H9 (cell line): Measurements from ENCODE around the gene ARHGEF10L. TPM values are rescaled to one million over a fixed set of nuclear protein-coding genes. Genes with fewer than 3 reads are reported as not detected.

Source experiments
- DNase-seq: peaks from one replicate; pipeline ENCODE4 v3.0.0-alpha.2; 2017
- H2AFZ ChIP-seq: one replicate; pipeline ENCODE4 v1.6.1; 2013; ENCODE audit warnings: mild to moderate bottlenecking, low read length, control low read depth, moderate library complexity
- H2AK5ac ChIP-seq: 2 replicates; pipeline ENCODE4 v1.6.1; 2013; ENCODE audit warnings: low read length, control low read depth, mixed read lengths; ENCODE audit not compliant: insufficient read length
- H2BK120ac ChIP-seq: one replicate; pipeline ENCODE4 v1.6.1; 2013; ENCODE audit warnings: low read depth, mild to moderate bottlenecking, low read length, control low read depth, inconsistent platforms; ENCODE audit not compliant: poor library complexity, severe bottlenecking
- H2BK12ac ChIP-seq: 2 replicates; pipeline ENCODE4 v1.6.1; 2013; ENCODE audit warnings: low read length, control low read depth, mixed read lengths, low read depth; ENCODE audit not compliant: insufficient read length
- H2BK15ac ChIP-seq: 2 replicates; pipeline ENCODE4 v1.6.1; 2013; ENCODE audit warnings: low read depth, low read length, control low read depth
- H2BK20ac ChIP-seq: one replicate; pipeline ENCODE4 v1.6.1; 2013; ENCODE audit warnings: low read depth, mild to moderate bottlenecking, low read length, control low read depth, inconsistent platforms; ENCODE audit not compliant: poor library complexity, severe bottlenecking
- H2BK5ac ChIP-seq: 2 replicates; pipeline ENCODE4 v1.6.1; 2013; ENCODE audit warnings: low read length, control low read depth, mixed read lengths; ENCODE audit not compliant: insufficient read length
- H3K14ac ChIP-seq: 2 replicates; pipeline ENCODE4 v1.6.1; 2013; ENCODE audit warnings: low read length, control low read depth; ENCODE audit not compliant: insufficient read depth
- H3K18ac ChIP-seq: 2 replicates; pipeline ENCODE4 v1.6.1; 2013; ENCODE audit warnings: low read depth, mild to moderate bottlenecking, mixed read lengths, low read length, control low read depth; ENCODE audit not compliant: insufficient read length
- H3K23ac ChIP-seq: 2 replicates; pipeline ENCODE4 v1.6.1; 2013; ENCODE audit warnings: low read length, control low read depth, mixed read lengths, low read depth; ENCODE audit not compliant: insufficient read length
- H3K23me2 ChIP-seq: 2 replicates; pipeline ENCODE4 v1.6.1; 2013; ENCODE audit warnings: low read depth, mild to moderate bottlenecking, mixed read lengths, low read length, control low read depth; ENCODE audit not compliant: insufficient read length, poor library complexity, severe bottlenecking
- H3K27ac ChIP-seq: 2 replicates; pipeline ENCODE4 v1.5.1; 2013; ENCODE audit warnings: low read length, control low read depth, mixed read lengths, low read depth; ENCODE audit not compliant: insufficient read length
- H3K27me3 ChIP-seq: 2 replicates; pipeline ENCODE4 v1.6.1; 2013; ENCODE audit warnings: low read length, control low read depth, inconsistent platforms; ENCODE audit not compliant: insufficient read depth
- H3K4ac ChIP-seq: 2 replicates; pipeline ENCODE4 v1.6.1; 2013; ENCODE audit warnings: low read depth, mild to moderate bottlenecking, control low read depth, inconsistent platforms, low read length, moderate library complexity
- H3K4me1 ChIP-seq: 2 replicates; pipeline ENCODE4 v1.6.1; 2013; ENCODE audit warnings: low read length, control low read depth, inconsistent platforms; ENCODE audit not compliant: insufficient read depth
- H3K4me2 ChIP-seq: 2 replicates; pipeline ENCODE4 v1.6.1; 2013; ENCODE audit warnings: low read length, control low read depth, mixed read lengths; ENCODE audit not compliant: insufficient read length, insufficient read depth
- H3K56ac ChIP-seq: 2 replicates; pipeline ENCODE4 v1.6.1; 2013; ENCODE audit warnings: low read depth, mild to moderate bottlenecking, mixed read lengths, low read length, control low read depth; ENCODE audit not compliant: insufficient read length
- H3K79me1 ChIP-seq: 2 replicates; pipeline ENCODE4 v1.6.1; 2013; ENCODE audit warnings: low read depth, mild to moderate bottlenecking, moderate library complexity, low read length, control low read depth, inconsistent platforms; ENCODE audit not compliant: insufficient read depth, poor library complexity, severe bottlenecking
- H3K79me2 ChIP-seq: 2 replicates; pipeline ENCODE4 v1.6.1; 2013; ENCODE audit warnings: low read length, control low read depth, inconsistent platforms; ENCODE audit not compliant: insufficient read depth
- H3K9ac ChIP-seq: 2 replicates; pipeline ENCODE4 v1.6.1; 2013; ENCODE audit warnings: low read length, control low read depth, mixed read lengths; ENCODE audit not compliant: insufficient read length; ENCODE audit errors: extremely low read depth
- H3K9me3 ChIP-seq: one replicate; pipeline ENCODE4 v1.6.1; 2013; ENCODE audit warnings: low read depth, low read length, inconsistent platforms; ENCODE audit not compliant: control insufficient read depth
- H3T11ph ChIP-seq: one replicate; pipeline ENCODE4 v1.6.1; 2013; ENCODE audit warnings: mild to moderate bottlenecking, low read length, control low read depth, inconsistent platforms
- H4K20me1 ChIP-seq: one replicate; pipeline ENCODE4 v1.6.1; 2013; ENCODE audit not compliant: control insufficient read depth, insufficient read length, insufficient read depth
- H4K5ac ChIP-seq: 2 replicates; pipeline ENCODE4 v1.6.1; 2013; ENCODE audit warnings: low read depth, mild to moderate bottlenecking, mixed read lengths, low read length, control low read depth; ENCODE audit not compliant: insufficient read length
- H4K8ac ChIP-seq: replicated peaks from 2 replicates; pipeline ENCODE4 v1.6.1; 2013; ENCODE audit warnings: low read length, control low read depth, mixed read lengths, low read depth; ENCODE audit not compliant: insufficient read length
- H4K91ac ChIP-seq: 2 replicates; pipeline ENCODE4 v1.6.1; 2013; ENCODE audit warnings: low read depth, mild to moderate bottlenecking, moderate library complexity, mixed read lengths, low read length, control low read depth; ENCODE audit not compliant: insufficient read length
- H3K27ac Mint-ChIP-seq, 3 experiments: 2 replicates in 2 of 3; 3 replicates in 1 of 3; pipeline ENCODE4 v1.8.0; 2020 to 2021; ENCODE audit warnings: mixed read lengths in 3 of 3, mild to moderate bottlenecking in 1 of 3, moderate library complexity in 1 of 3
- H3K27me3 Mint-ChIP-seq: 2 replicates; pipeline ENCODE4 v1.8.0; 2021; ENCODE audit warnings: low read depth, mild to moderate bottlenecking, moderate library complexity, mixed read lengths
- H3K36me3 Mint-ChIP-seq, 3 experiments: 2 replicates in 2 of 3; 3 replicates in 1 of 3; pipeline ENCODE4 v1.8.0; 2020 to 2021; ENCODE audit warnings: low read depth in 3 of 3, mixed read lengths in 3 of 3; ENCODE audit not compliant: insufficient read depth in 1 of 3
- H3K4me1 Mint-ChIP-seq, 2 experiments: 2 replicates each; pipeline ENCODE4 v1.8.0; 2020; ENCODE audit warnings: mixed read lengths in 2 of 2
- H3K4me3 Mint-ChIP-seq, 2 experiments: 2 replicates in 1 of 2; 3 replicates in 1 of 2; pipeline ENCODE4 v1.8.0; 2020 to 2021; ENCODE audit warnings: mild to moderate bottlenecking in 2 of 2, mixed read lengths in 2 of 2, moderate library complexity in 1 of 2
- H3K9me3 Mint-ChIP-seq, 2 experiments: 2 replicates in 1 of 2; 3 replicates in 1 of 2; pipeline ENCODE4 v1.8.0; 2020; ENCODE audit warnings: mild to moderate bottlenecking in 2 of 2, mixed read lengths in 2 of 2, moderate library complexity in 1 of 2
- WGBS: extraction: QIAGEN DNeasy Blood & Tissue Kit; methylation state at CpG from one replicate; pipeline ENCODE4 v1.1.7; 2013; ENCODE audit warnings: missing lambda C conversion rate, low lambda C conversion rate, mixed read lengths; ENCODE audit not compliant: insufficient read length; ENCODE audit errors: extremely low coverage; 5-methylcytosine and 5-hydroxymethylcytosine counted together
- total RNA-seq: library from RNA; stranded (reverse); gene quantifications from 2 replicates; pipeline ENCODE4 v1.2.1, GENCODE V29; 2021
- TF ChIP-seq, protein P1 (sequence below): fragments of 200-600 bp; sonication (generic); conservative IDR thresholded peaks from 3 replicates; pipeline ENCODE4 v1.8.0; 2021; ENCODE audit warnings: antibody characterized with exemption, mild to moderate bottlenecking

ARHGEF10L gene
- total RNA-seq, 1 experiment from 2014 or later: 20.2 TPM

DNA sequence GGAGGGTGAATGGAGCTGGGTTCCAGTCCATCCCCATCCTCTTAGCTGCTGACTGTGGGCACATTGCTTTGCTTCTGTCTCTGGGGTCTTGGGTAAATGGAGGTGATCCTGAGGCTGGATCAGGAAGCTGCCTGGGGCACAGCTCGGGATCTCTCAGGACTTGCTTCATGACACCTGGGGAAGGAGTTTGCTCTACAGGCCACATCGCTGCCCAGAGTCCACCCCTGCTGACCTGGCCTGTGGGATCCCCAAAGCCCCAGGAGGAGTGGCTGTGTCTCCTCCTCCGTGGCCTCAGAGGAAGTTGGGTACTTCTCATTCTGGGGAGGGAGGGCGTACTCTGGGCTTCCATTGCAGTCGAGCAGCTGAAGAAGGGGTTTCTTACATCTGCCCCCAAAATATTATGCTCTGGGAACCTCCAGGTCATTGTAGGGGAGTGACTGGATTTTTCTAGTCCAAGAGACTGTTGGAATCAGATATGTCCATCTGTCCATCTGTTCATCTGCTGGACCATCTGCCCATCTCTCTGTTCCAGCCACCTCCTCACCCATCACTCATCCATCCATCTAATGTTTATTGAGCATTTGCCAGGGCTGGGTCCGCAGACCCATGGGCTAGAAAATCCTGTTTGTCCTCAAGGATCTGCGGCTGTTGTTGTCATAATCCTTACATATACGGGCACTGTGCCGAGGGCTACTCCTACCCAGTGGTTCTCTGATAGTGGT, 45.9 kb downstream of the ARHGEF10L start:
- H3K27me3 ChIP-seq: no peaks in the 10 kb centered on the region
- H3K14ac ChIP-seq: no peak overlapping the region
- H3K56ac ChIP-seq: no peak overlapping the region
- H3K4me1 ChIP-seq: peaks cover 10% of the 10 kb centered on the region; the same call in 1 of the 2 replicates
- H3T11ph ChIP-seq: no peak overlapping the region
- Mint-ChIP-seq H3K27me3 (no peaks in the 10 kb centered on the region), H3K9me3 (no peaks in the 10 kb centered on the region; a peak in 1 of 5 replicates), H3K36me3 (peaks cover 2 to 34% (median 26%) of the 10 kb centered on the region in 3 experiments; a peak in 5 of 7 replicates), H3K4me3 (no peak overlapping the region), H3K4me1 (peaks cover 59 to 66% of the 10 kb centered on the region in 2 experiments), H3K27ac (peak overlapping the region in 2 of 3 experiments; percentile 22 to 89; a peak in 3 of 7 replicates)
- no peak overlapping the region for H3K9ac ChIP-seq
- no peak overlapping the region for H4K91ac ChIP-seq
- no peak overlapping the region for H4K5ac ChIP-seq
- TF ChIP-seq, protein P1, sequence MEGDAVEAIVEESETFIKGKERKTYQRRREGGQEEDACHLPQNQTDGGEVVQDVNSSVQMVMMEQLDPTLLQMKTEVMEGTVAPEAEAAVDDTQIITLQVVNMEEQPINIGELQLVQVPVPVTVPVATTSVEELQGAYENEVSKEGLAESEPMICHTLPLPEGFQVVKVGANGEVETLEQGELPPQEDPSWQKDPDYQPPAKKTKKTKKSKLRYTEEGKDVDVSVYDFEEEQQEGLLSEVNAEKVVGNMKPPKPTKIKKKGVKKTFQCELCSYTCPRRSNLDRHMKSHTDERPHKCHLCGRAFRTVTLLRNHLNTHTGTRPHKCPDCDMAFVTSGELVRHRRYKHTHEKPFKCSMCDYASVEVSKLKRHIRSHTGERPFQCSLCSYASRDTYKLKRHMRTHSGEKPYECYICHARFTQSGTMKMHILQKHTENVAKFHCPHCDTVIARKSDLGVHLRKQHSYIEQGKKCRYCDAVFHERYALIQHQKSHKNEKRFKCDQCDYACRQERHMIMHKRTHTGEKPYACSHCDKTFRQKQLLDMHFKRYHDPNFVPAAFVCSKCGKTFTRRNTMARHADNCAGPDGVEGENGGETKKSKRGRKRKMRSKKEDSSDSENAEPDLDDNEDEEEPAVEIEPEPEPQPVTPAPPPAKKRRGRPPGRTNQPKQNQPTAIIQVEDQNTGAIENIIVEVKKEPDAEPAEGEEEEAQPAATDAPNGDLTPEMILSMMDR: no peak
- no peak overlapping the region for H2BK20ac ChIP-seq
- no peak overlapping the region for H3K18ac ChIP-seq
- H3K79me2 ChIP-seq: no peaks in the 10 kb centered on the region; the same call in 1 of the 2 replicates
- no peak overlapping the region for H2BK120ac ChIP-seq
- no peak overlapping the region for H2AFZ ChIP-seq
- no peak overlapping the region for H2BK12ac ChIP-seq
- H4K8ac ChIP-seq: no peak overlapping the region
- no peak overlapping the region for H3K27ac ChIP-seq
- H3K4ac ChIP-seq: no peak overlapping the region
- no peak overlapping the region for H2BK5ac ChIP-seq
- H2BK15ac ChIP-seq: no peak overlapping the region
- H3K4me2 ChIP-seq: no peak overlapping the region
- H3K23ac ChIP-seq: no peak overlapping the region
- no peaks in the 10 kb centered on the region for H3K9me3 ChIP-seq
- no peak for DNase-seq
- H3K23me2 ChIP-seq: no peaks in the 10 kb centered on the region
- no peak overlapping the region for H2AK5ac ChIP-seq
- no CpG with 5 or more reads among the region's 9 CpGs for WGBS
- H4K20me1 ChIP-seq: no peaks in the 10 kb centered on the region
- H3K79me1 ChIP-seq: no peaks in the 10 kb centered on the region
